ENCODE results near the gene ACOT12. TPM values are rescaled to one million over a fixed set of nuclear protein-coding genes. Genes with fewer than 3 reads are reported as not detected.
"Not testable (repeated sequence)": the region's sequence is repeated elsewhere in the genome, so short reads cannot be mapped to it uniquely, and the experiment has no call there.

The ACOT12 gene
- total RNA-seq, 1 donor from 2014 or later: not detected

DNA sequence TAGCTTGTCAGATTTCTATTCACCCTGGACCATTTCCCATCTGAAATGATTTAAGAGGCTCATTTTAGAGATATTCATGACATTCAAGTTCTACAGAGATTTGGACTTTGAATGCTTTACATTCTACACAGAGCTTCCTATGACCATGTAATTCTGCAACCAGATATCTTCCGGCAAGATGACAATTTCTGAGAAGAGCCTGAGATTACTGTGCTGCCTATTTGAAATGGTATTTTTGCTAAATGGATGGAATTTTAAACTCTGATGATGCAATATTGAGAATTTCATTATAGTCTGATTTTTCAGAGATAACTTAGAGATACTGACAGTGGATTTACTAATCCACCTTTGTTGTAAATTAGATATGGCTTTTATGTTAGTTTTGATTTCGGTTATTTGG lies 16.0 kb upstream of the ACOT12 start:
- Mint-ChIP-seq H3K4me1 (ENCODE audit: unreplicated experiment) (no peaks in the 10 kb centered on the region), H3K4me3 (ENCODE audit: unreplicated experiment) (no peak overlapping the region), H3K27me3 (ENCODE audit: unreplicated experiment) (no peaks in the 10 kb centered on the region), H3K36me3 (ENCODE audit: low read depth, unreplicated experiment) (no peaks in the 10 kb centered on the region), H3K27ac (ENCODE audit: unreplicated experiment) (no peak overlapping the region), H3K9me3 (ENCODE audit: unreplicated experiment) (no peaks in the 10 kb centered on the region)
- no peak for DNase-seq (ENCODE audit: low spot score)
- TF ChIP-seq CTCF (IDR thresholded peaks at IDR 0.05; ENCODE audit: unreplicated experiment): no peak

DNA sequence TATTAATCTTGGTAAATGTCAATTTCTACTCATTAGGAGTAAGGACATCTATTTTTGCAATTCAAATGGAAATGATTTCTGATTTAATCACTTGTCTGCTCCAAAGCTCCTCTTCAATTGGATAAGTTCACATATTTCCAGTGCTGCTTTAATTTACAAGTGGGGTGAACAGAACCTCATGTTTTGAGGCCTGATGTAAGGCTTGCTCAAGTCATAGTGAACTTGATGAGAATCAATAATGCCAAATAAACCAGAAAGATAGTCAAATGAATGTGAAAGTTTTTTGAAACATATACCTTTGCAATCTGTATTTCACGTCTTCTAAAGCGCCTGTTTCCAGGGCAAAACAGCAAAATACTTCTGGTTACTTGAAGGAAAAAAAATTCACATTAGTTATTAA lies 15.4 kb upstream of the ACOT12 start:
- H3K4me3 Mint-ChIP-seq (ENCODE audit: unreplicated experiment): no peak overlapping the region
- H3K36me3 Mint-ChIP-seq (ENCODE audit: low read depth, unreplicated experiment): no peaks in the 10 kb centered on the region
- no peaks in the 10 kb centered on the region for H3K9me3 Mint-ChIP-seq (ENCODE audit: unreplicated experiment)

DNA sequence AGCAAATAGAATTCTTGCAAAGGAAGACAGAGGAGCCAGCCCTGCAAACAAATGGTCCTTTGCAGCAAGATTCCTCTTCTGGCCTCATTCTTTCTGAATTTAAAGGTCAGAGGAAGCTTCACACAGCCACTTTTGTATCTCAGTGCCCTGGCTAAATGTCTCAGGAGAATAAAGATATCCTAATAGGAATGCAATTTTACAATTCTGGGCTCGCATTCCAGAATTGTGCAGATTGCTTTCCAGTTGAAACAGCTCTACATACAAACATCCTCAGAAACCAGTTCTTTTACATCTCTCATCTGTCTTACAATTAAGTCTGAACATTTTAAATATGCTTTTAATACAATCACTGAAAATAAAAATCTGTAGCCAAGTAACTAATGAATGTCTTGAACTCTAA lies 14.6 kb upstream of the ACOT12 start:
- Mint-ChIP-seq H3K27me3 (ENCODE audit: unreplicated experiment) (no peaks in the 10 kb centered on the region), H3K9me3 (ENCODE audit: unreplicated experiment) (no peaks in the 10 kb centered on the region), H3K4me1 (ENCODE audit: unreplicated experiment) (no peaks in the 10 kb centered on the region), H3K27ac (ENCODE audit: unreplicated experiment) (no peak overlapping the region), H3K36me3 (ENCODE audit: low read depth, unreplicated experiment) (no peaks in the 10 kb centered on the region), H3K4me3 (ENCODE audit: unreplicated experiment) (no peak overlapping the region)
- DNase-seq (ENCODE audit: low spot score): no peak
- TF ChIP-seq CTCF (IDR thresholded peaks at IDR 0.05; ENCODE audit: unreplicated experiment): no peak

More for the DNA sequence above, 15.4 kb upstream of the ACOT12 start:
- Mint-ChIP-seq H3K27ac (ENCODE audit: unreplicated experiment) (no peak overlapping the region), H3K4me1 (ENCODE audit: unreplicated experiment) (no peaks in the 10 kb centered on the region), H3K27me3 (ENCODE audit: unreplicated experiment) (no peaks in the 10 kb centered on the region)
- no peak for DNase-seq (ENCODE audit: low spot score)
- TF ChIP-seq CTCF (IDR thresholded peaks at IDR 0.05; ENCODE audit: unreplicated experiment): no peak

DNA sequence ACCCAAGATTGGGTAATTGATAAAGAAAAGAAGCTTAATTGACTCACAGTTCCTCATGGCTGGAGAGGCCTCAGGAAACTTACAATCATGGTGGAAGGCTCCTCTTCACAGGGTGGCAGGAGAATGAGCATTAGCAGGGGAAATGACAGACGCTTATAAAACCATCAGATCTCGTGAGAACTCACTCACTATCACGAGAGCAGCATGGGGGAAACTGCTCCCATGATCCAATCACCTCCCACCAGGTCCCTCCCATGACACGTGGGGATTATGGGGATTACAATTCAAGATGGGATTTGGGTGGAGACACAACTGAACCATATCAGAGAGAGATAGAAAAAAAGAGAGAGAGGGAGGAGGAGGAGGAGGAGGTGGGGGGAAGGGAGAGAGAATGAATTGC lies 13.9 kb upstream of the ACOT12 start:
- not testable (repeated sequence) for DNase-seq (ENCODE audit: low spot score); H3K27me3 Mint-ChIP-seq (ENCODE audit: unreplicated experiment); H3K4me1 Mint-ChIP-seq (ENCODE audit: unreplicated experiment); H3K9me3 Mint-ChIP-seq (ENCODE audit: unreplicated experiment); H3K36me3 Mint-ChIP-seq (ENCODE audit: low read depth, unreplicated experiment); H3K27ac Mint-ChIP-seq (ENCODE audit: unreplicated experiment); H3K4me3 Mint-ChIP-seq (ENCODE audit: unreplicated experiment)

DNA sequence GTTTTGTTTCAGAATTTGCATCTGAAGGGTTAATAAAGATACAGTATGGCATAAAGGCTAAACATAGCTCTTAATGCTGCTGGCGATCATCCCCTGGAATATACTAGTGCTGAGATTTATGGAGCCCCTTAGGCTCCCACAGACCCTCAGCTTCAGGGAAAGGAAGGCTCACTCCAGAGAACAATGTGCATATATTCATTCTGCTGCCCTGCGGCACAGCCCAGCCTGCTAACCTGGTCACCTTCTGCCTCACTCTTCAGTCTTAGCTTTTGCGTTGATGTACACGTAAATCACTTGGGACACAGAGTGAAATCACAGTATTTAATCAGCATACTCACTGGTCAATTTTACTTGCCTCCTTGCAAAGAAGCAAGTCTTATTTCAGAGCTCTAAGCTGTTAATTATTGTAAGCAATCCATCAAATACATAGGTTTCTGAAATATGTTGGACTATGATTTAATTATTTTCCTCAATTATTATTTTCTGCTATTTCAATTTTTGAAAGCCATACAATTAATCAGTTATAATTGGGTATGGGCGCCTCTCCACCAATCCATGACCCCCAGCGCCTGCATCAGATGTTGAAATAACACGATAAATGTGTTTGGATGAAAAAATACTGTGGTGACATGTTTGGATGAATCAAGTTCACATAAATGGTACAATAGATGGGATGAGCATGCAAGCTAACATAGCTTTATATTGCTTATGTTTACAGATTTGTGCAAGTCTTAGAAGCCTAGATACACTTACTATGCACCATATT lies 11.4 kb upstream of the ACOT12 start:
- TF ChIP-seq CTCF (IDR thresholded peaks at IDR 0.05; ENCODE audit: unreplicated experiment): no peak
- no peak for DNase-seq (ENCODE audit: low spot score)
- Mint-ChIP-seq H3K4me3 (ENCODE audit: unreplicated experiment) (no peak overlapping the region), H3K27me3 (ENCODE audit: unreplicated experiment) (peaks cover 2% of the 10 kb centered on the region), H3K27ac (ENCODE audit: unreplicated experiment) (no peak overlapping the region), H3K9me3 (ENCODE audit: unreplicated experiment) (no peaks in the 10 kb centered on the region), H3K4me1 (ENCODE audit: unreplicated experiment) (peaks cover 2% of the 10 kb centered on the region), H3K36me3 (ENCODE audit: low read depth, unreplicated experiment) (no peaks in the 10 kb centered on the region)
